GM21825 (cell line): Measurements from ENCODE around the gene EMSY.
"Not testable (repeated sequence)": the region's sequence is repeated elsewhere in the genome, so short reads cannot be mapped to it uniquely, and the experiment has no call there.

Experiments used
- ATAC-seq: cut with Tn5 transposase; IDR thresholded peaks from one replicate; pipeline ENCODE4 v1.9.1; 2021; ENCODE audit warnings: mild to moderate bottlenecking, moderate library complexity; ENCODE audit not compliant: unreplicated experiment

The EMSY gene

GRCh38 chr11:76592961-76593360 is 148.1 kb downstream of the EMSY start:
- ATAC-seq, result no peak

GRCh38 chr11:76595091-76595490 is 150.3 kb downstream of the EMSY start:
- ATAC-seq, result not testable (repeated sequence)

GRCh38 chr11:76596652-76597051 is 151.8 kb downstream of the EMSY start:
- no peak for ATAC-seq

DNA sequence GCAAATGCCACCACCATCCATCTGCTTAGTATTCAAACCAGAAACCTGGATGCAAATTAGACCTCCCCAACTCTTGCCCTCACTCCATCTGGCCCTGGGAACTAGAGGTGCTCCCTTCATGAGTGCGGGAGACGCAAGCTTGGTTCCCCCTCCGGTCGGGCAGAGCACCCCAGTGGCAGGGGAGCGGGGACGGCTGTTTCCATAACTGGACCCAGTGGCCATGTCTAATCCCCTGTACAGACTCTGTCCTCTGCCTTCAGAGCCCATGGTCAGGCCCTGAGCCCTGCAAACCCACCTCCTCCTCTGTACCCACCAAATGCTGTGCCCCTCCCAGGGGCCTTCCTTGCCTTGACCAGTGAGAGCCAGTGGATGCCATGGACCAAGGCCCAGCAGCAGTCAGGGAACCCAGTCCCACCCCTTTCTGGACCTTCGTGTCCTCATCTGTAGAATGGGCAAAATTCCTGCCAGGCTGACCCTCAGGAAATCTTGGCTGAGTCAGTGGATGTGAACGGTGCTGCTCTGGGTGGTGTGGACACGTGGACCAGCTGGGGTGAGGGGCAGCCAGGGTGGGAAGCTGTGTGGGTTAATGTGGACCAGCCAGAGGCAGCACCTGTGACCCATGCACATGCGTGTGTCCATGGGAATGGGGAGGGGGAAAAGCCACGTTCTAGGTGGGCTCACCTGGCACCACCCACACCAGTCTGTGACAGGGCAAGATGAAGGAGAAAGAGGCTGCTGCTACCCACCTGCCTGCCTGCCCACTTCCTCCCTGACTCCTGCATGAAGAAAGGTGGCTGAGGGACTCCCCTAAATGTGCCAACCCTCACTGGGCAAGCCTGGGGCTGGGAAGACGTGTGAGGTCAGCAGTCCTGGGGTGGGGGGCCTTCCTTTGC is 153.0 kb downstream of the EMSY start:
- ATAC-seq, result no peak

DNA sequence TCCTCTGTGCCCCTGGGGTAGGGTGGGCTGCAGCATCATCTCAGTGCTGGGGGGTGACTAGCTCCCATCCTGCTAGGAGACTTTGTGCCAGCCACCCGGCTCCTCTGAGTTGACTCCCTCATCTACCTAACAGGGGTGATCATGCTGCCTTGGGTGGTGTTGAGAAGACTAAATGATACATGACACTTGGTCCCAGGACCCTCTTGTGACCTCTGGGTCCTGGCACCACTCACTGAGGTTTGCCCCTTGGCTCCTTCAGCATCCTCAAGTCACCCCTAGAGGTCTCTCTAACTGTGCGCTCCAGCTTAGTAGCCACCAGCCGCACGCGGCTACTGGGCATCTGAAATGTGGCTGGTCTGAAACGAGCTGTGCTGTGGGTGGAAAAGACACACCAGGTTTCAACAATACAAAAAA is 153.6 kb downstream of the EMSY start:
- no peak for ATAC-seq

GRCh38 chr11:76599041-76600013 is 154.5 kb downstream of the EMSY start:
- no peak for ATAC-seq

DNA sequence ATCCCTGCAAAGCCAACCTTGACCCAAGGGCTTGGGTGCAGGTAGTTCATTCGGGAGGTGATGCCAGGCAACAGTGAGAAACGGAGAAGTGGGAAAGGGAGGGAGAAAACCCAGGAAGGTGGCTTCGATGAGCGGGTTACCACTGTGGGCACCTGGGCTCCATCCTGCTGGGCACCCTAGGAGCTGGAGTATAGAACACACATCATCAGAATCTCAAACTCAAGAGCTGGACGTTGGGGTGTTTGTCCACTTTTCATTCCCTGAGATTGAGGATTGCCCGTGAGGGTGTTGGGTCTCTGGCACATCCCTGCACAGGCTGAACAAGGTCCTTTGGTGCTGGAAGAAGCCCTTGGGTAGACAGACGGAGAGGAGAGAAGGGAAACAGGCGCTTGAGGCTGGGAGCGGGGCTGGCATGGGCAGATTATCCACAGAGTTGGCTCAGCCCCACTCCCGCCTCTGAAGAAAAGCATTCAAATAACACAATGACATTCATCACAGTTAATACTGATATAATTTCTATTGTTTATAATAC is 155.4 kb downstream of the EMSY start:
- no peak for ATAC-seq

DNA sequence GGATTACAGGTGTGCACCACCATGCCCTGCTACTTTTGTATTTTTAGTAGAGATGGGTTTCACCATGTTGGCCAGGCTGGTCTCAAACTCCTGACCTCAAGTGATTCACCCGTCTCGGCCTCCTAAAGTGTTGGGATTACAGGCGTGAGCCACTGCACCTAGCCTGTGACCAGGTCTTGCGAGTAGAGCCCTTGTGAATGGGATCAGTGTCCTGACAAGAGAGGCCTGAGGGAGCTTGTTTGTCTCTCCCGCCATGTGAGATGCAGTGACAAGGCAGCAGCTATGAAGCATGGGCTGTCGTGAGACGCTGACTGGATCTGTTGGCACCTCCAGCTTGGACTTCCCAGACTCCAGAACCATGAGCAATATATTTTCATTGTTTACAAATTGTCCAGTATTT is 156.5 kb downstream of the EMSY start:
- ATAC-seq, result no peak

- ATAC-seq, result no peak
Observed at GRCh38 chr11:76601724-76602123, 156.9 kb downstream of the EMSY start.

GRCh38 chr11:76602431-76602861 is 157.6 kb downstream of the EMSY start:
- ATAC-seq, result no peak
